MM.1S (cell line): ENCODE data around the gene SFI1.

Experiments used
- EZH2 ChIP-seq: fragments of 300-600 bp; sonication (generic); optimal IDR thresholded peaks from 2 replicates; pipeline ENCODE3; 2017; ENCODE audit warnings: low read depth, mild to moderate bottlenecking, antibody characterized with exemption, low read length, mixed read lengths
- TF ChIP-seq, protein P1 (sequence below): fragments of 300-600 bp; sonication (generic); IDR thresholded peaks from 2 replicates; pipeline ENCODE4 v1.5.1; 2016; ENCODE audit warnings: antibody characterized with exemption, low read length, mixed read lengths

- TF ChIP-seq, protein P1, sequence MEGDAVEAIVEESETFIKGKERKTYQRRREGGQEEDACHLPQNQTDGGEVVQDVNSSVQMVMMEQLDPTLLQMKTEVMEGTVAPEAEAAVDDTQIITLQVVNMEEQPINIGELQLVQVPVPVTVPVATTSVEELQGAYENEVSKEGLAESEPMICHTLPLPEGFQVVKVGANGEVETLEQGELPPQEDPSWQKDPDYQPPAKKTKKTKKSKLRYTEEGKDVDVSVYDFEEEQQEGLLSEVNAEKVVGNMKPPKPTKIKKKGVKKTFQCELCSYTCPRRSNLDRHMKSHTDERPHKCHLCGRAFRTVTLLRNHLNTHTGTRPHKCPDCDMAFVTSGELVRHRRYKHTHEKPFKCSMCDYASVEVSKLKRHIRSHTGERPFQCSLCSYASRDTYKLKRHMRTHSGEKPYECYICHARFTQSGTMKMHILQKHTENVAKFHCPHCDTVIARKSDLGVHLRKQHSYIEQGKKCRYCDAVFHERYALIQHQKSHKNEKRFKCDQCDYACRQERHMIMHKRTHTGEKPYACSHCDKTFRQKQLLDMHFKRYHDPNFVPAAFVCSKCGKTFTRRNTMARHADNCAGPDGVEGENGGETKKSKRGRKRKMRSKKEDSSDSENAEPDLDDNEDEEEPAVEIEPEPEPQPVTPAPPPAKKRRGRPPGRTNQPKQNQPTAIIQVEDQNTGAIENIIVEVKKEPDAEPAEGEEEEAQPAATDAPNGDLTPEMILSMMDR, result no peak
- no peak for TF ChIP-seq EZH2
Measured at GRCh38 chr22:31625661-31626426, 129.5 kb downstream of the SFI1 start.
